Upper lobe of right lung (tissue), 1 donor: ENCODE results near the gene TEX10. TPM values are rescaled to one million over a fixed set of nuclear protein-coding genes. Genes with fewer than 3 reads are reported as not detected.

Experiments used
- ATAC-seq: fragments of 200-7000 bp; cut with Tn5 transposase; one replicate; pipeline ENCODE4 v1.9.1; 2020; ENCODE audit warnings: mild to moderate bottlenecking, moderate library complexity
- DNase-seq: peaks from one replicate; pipeline ENCODE4 v3.0.0-alpha.2; 2020
- H3K27ac ChIP-seq: fragments of 200-600 bp; one replicate; pipeline ENCODE4 v1.8.0; 2022
- H3K27me3 ChIP-seq: fragments of 200-600 bp; one replicate; pipeline ENCODE4 v1.8.0; 2022; ENCODE audit warnings: mild to moderate bottlenecking
- H3K36me3 ChIP-seq: fragments of 200-600 bp; one replicate; pipeline ENCODE4 v1.8.0; 2022
- H3K4me1 ChIP-seq: fragments of 200-600 bp; one replicate; pipeline ENCODE4 v1.8.0; 2022
- H3K4me3 ChIP-seq: fragments of 200-600 bp; one replicate; pipeline ENCODE4 v1.8.0; 2022; ENCODE audit warnings: mild to moderate bottlenecking
- H3K9me3 ChIP-seq: fragments of 200-600 bp; one replicate; pipeline ENCODE4 v1.8.0; 2022
- intact Hi-C: fragments of 100-400 bp; cut with DNase I; formaldehyde crosslinking; loops from one replicate; pipeline ENCODE4 v1.11.0; 2022
- long read RNA-seq: library from polyadenylated mRNA; unstranded; transcript quantifications from one replicate; pipeline ENCODE4 v2.0.0, GENCODE V29; 2021
- total RNA-seq: library from RNA; stranded (reverse); fragmentation: NEBNext Ultra II Directional; extraction: Animal tissue kit (Norgen Biotek cat#: 25700); gene quantifications from one replicate; pipeline ENCODE4 v1.2.1, GENCODE V29; 2021
- TF ChIP-seq, protein P1 (sequence below): fragments of 200-600 bp; IDR thresholded peaks from one replicate; pipeline ENCODE4 v1.8.0; 2022; ENCODE audit warnings: antibody characterized with exemption
- donor health status: DM: no; HTN: yes; CAD: no; lungs with severe emphysema.

Gene TEX10
- 13.0 TPM for total RNA-seq
- long read RNA-seq, transcript TEX10-201 (15 exons, 3,074 nt) = major isoform, 12 of 21 reads
- long read RNA-seq, partial matches to known transcripts = 1 of 21 reads
- long read RNA-seq, other reads (novel, unspliced or antisense) = 8 of 21 reads

DNA sequence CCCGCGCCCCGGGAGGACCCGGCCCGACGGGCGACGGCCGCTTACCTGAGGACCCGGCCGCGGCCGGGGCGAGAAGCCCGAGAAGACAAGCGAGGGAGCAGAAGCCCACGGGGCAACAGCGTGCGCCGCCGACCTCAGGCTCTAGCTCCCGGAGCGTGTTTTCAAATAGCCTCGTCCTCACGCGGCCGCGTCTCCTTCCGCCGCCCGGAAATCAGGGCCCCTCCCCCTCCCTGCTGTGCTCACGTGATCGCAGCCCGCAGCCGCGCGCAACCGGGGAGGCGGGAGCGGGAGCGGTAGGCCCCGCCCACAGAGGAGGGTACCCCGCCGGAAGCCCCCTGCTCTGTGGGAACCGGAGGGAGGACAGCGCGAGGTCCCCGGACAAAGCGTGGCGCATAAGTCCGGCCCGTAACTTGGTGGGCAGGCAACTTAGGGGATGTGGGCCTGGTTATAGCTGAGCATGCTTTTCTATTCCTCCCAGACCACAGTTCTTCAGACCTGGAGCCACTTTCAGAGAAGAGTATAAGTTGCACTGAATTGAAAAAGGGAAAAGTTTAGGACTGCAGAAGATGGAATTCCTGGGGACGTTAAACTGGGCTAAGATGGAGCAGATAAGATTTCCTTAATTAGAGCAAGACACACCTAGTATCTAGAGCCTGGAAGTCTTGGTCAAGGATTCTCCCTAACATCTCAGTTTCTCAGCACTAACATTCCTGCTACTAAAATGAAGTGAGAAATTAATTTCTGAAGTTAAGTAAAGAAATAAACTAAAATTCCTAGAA is at the start of gene TEX10:
TEX10 (minus strand) TSS at position 216 of the 779 bp plus-strand sequence. CDS start 3,579 bp downstream, outside the sequence.
- intact Hi-C loops = loop anchor here (10.0 kb wide), 1 partner anchor 62 kb away; no protein-coding TSS in a partner anchor
- Histone ChIP-seq H3K27ac (peak within 1 kb of the TSS; percentile 81), H3K27me3 (no peaks in the 10 kb centered on the region), H3K4me3 (peak within 1 kb of the TSS; percentile 92), H3K36me3 (no peaks in the 10 kb centered on the region), H3K4me1 (peaks cover 12% of the 10 kb centered on the region), H3K9me3 (no peaks in the 10 kb centered on the region)
- TF ChIP-seq, protein P1, sequence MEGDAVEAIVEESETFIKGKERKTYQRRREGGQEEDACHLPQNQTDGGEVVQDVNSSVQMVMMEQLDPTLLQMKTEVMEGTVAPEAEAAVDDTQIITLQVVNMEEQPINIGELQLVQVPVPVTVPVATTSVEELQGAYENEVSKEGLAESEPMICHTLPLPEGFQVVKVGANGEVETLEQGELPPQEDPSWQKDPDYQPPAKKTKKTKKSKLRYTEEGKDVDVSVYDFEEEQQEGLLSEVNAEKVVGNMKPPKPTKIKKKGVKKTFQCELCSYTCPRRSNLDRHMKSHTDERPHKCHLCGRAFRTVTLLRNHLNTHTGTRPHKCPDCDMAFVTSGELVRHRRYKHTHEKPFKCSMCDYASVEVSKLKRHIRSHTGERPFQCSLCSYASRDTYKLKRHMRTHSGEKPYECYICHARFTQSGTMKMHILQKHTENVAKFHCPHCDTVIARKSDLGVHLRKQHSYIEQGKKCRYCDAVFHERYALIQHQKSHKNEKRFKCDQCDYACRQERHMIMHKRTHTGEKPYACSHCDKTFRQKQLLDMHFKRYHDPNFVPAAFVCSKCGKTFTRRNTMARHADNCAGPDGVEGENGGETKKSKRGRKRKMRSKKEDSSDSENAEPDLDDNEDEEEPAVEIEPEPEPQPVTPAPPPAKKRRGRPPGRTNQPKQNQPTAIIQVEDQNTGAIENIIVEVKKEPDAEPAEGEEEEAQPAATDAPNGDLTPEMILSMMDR = no peak
- ATAC-seq = peak; percentile 99
- peak; percentile 94 for DNase-seq

DNA sequence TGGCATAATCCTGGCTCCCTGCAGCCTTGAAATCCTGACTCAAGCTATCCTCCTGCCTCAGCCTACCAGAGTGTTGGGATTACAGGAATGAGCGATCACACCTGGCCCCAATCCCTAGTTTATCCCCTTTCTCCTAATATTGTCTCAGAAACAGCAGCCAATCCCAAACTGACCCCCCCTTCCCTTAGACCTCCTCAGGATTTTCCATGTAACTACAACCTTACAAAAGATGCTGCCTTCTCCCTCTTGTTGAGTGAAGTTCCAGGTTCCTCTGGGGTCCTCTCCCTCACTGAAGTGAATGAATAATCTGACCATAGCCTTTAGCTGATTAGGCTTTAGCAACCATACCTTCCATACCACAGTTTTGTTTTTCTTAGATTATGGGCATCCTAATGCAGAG is 48.3 kb upstream of the TEX10 start:
- DNase-seq (no peak), ATAC-seq (no peak)
- Histone ChIP-seq H3K27me3 (no peaks in the 10 kb centered on the region), H3K36me3 (no peaks in the 10 kb centered on the region), H3K9me3 (no peaks in the 10 kb centered on the region), H3K27ac (no peak overlapping the region), H3K4me3 (no peak overlapping the region), H3K4me1 (no peaks in the 10 kb centered on the region)
- intact Hi-C loops = no loop called here
- TF ChIP-seq, protein P1 = no peak

GRCh38 chr9:100397529-100398266 is 45.0 kb upstream of the TEX10 start:
- intact Hi-C loops = no loop called here
- H3K27ac ChIP-seq = no peak overlapping the region

DNA sequence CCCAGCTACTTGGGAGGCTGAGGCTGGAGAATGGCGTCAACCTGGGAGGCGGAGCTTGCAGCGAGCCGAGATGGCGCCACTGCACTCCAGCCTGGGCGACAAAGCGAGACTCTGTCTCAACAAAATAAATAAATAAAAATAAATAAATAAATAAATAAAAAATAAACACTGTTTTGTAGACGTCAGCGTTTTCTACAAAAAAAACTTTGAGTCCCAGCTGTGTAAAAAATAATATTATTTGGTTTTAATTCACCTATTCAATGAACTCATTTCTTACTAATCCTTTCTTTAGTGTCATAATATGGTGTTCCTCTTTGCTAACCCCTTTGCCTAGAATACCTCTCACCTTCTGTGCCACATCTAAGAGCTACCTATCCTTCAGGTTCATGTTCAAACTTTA is 44.0 kb upstream of the TEX10 start:
- Histone ChIP-seq H3K27ac (no peak overlapping the region), H3K4me3 (no peak overlapping the region), H3K36me3 (no peaks in the 10 kb centered on the region), H3K27me3 (no peaks in the 10 kb centered on the region), H3K4me1 (no peaks in the 10 kb centered on the region), H3K9me3 (no peaks in the 10 kb centered on the region)
- TF ChIP-seq, protein P1 = no peak
- ATAC-seq (no peak), DNase-seq (no peak)
- intact Hi-C loops = no loop called here

More at GRCh38 chr9:100397529-100398266, 45.0 kb upstream of the TEX10 start:
- DNase-seq = no peak
- TF ChIP-seq, protein P1 = no peak
- Histone ChIP-seq H3K27me3 (no peaks in the 10 kb centered on the region), H3K4me3 (no peak overlapping the region), H3K9me3 (no peaks in the 10 kb centered on the region), H3K4me1 (no peaks in the 10 kb centered on the region), H3K36me3 (no peaks in the 10 kb centered on the region)
- ATAC-seq = no peak

GRCh38 chr9:100394816-100395215 is 42.1 kb upstream of the TEX10 start:
- Histone ChIP-seq H3K4me3 (no peak overlapping the region), H3K9me3 (no peaks in the 10 kb centered on the region), H3K27me3 (no peaks in the 10 kb centered on the region), H3K27ac (no peak overlapping the region), H3K4me1 (no peaks in the 10 kb centered on the region), H3K36me3 (no peaks in the 10 kb centered on the region)
- ATAC-seq (peak; percentile 57), DNase-seq (no peak)
- intact Hi-C loops = no loop called here
- TF ChIP-seq, protein P1 = no peak
